AG10803 (cell line): Measurements from ENCODE around the gene RNU5D-1.

Source experiments
- DNase-seq: peaks from one replicate; pipeline ENCODE4 v3.0.0; 2010; ENCODE audit warnings: low read depth
- H3K4me3 ChIP-seq: 2 replicates; pipeline ENCODE4 v1.5.1; 2011; ENCODE audit warnings: mild to moderate bottlenecking, low read length, control low read depth
- CTCF ChIP-seq: conservative IDR thresholded peaks from 2 replicates; pipeline ENCODE4 v1.5.1; 2011; ENCODE audit warnings: mild to moderate bottlenecking, low read length, control low read depth, inconsistent platforms

RNU5D-1 gene

GRCh38 chr1:44719318-44719717, 11.7 kb downstream of the RNU5D-1 start:
- TF ChIP-seq CTCF: no peak
- DNase-seq: no peak
- no peak overlapping the region for H3K4me3 ChIP-seq

GRCh38 chr1:44718091-44718490, 12.9 kb downstream of the RNU5D-1 start:
- no peak for TF ChIP-seq CTCF
- no peak overlapping the region for H3K4me3 ChIP-seq
- DNase-seq: no peak

- TF ChIP-seq CTCF: no peak
- no peak for DNase-seq
- H3K4me3 ChIP-seq: no peak overlapping the region
Observed at GRCh38 chr1:44717653-44718052, 13.3 kb downstream of the RNU5D-1 start.

- TF ChIP-seq CTCF: no peak
- H3K4me3 ChIP-seq: no peak overlapping the region
- peak; percentile 37 for DNase-seq
Observed at GRCh38 chr1:44717156-44717555, 13.8 kb downstream of the RNU5D-1 start.

GRCh38 chr1:44714944-44715571, 15.9 kb downstream of the RNU5D-1 start:
- H3K4me3 ChIP-seq: no peak overlapping the region
- peak; percentile 75 for DNase-seq
- TF ChIP-seq CTCF: peak; percentile 95

GRCh38 chr1:44714532-44714931, 16.4 kb downstream of the RNU5D-1 start:
- no peak overlapping the region for H3K4me3 ChIP-seq
- DNase-seq: no peak
- TF ChIP-seq CTCF: no peak

- no peak for DNase-seq
Observed at GRCh38 chr1:44713321-44713781, 17.6 kb downstream of the RNU5D-1 start.

More at GRCh38 chr1:44713321-44713781, 17.6 kb downstream of the RNU5D-1 start:
- no peak for TF ChIP-seq CTCF
- H3K4me3 ChIP-seq: no peak overlapping the region
